Retinal pigment epithelial cell (primary cell): ENCODE results near the gene HEATR5B.

ENCODE experiments used
- DNase-seq: peaks from one replicate; pipeline ENCODE4 v3.0.0-alpha.2; 2010; ENCODE audit warnings: low read depth
- H3K4me3 ChIP-seq: 2 replicates; pipeline ENCODE4 v1.5.1; 2011; ENCODE audit warnings: mild to moderate bottlenecking, low read length, control low read depth, moderate library complexity
- TF ChIP-seq, protein P1 (sequence below): conservative IDR thresholded peaks from 2 replicates; pipeline ENCODE4 v1.5.1; 2011; ENCODE audit warnings: low read depth, low read length, control low read depth, inconsistent platforms

The HEATR5B gene

GRCh38 chr2:36964496-36965058 is 119.6 kb downstream of the HEATR5B start:
- no peak overlapping the region for H3K4me3 ChIP-seq
- no peak for DNase-seq
- TF ChIP-seq, protein P1, sequence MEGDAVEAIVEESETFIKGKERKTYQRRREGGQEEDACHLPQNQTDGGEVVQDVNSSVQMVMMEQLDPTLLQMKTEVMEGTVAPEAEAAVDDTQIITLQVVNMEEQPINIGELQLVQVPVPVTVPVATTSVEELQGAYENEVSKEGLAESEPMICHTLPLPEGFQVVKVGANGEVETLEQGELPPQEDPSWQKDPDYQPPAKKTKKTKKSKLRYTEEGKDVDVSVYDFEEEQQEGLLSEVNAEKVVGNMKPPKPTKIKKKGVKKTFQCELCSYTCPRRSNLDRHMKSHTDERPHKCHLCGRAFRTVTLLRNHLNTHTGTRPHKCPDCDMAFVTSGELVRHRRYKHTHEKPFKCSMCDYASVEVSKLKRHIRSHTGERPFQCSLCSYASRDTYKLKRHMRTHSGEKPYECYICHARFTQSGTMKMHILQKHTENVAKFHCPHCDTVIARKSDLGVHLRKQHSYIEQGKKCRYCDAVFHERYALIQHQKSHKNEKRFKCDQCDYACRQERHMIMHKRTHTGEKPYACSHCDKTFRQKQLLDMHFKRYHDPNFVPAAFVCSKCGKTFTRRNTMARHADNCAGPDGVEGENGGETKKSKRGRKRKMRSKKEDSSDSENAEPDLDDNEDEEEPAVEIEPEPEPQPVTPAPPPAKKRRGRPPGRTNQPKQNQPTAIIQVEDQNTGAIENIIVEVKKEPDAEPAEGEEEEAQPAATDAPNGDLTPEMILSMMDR, result no peak

DNA sequence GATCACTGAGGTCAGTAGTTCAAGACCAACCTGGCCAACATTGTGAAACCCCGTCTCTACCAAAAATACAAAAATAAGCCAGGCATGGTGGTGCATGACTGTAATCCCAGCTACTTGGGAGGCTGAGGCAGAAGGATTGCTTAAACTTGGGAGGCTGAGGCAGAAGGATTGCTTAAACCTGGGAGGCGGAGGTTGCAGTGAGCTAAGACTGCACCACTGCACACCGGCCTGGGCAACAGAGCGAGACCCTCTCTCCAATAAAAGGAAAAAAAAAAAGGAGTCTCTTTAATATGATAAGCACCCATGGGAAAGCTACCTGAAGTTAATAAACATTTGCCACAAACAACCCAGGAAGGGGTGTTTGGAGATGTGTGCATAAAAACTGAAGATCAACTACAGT is 120.4 kb downstream of the HEATR5B start:
- TF ChIP-seq, protein P1, result no peak
- no peak for DNase-seq
- no peak overlapping the region for H3K4me3 ChIP-seq

GRCh38 chr2:36963106-36963505 is 121.1 kb downstream of the HEATR5B start:
- TF ChIP-seq, protein P1, result no peak
- no peak overlapping the region for H3K4me3 ChIP-seq
- no peak for DNase-seq

- no peak overlapping the region for H3K4me3 ChIP-seq
- TF ChIP-seq, protein P1, result no peak
- no peak for DNase-seq
Measured at GRCh38 chr2:36960773-36961172, 123.4 kb downstream of the HEATR5B start.

- TF ChIP-seq, protein P1, result no peak
- DNase-seq, result no peak
- H3K4me3 ChIP-seq, result no peak overlapping the region
Measured at GRCh38 chr2:36960005-36960675, 124.0 kb downstream of the HEATR5B start.

DNA sequence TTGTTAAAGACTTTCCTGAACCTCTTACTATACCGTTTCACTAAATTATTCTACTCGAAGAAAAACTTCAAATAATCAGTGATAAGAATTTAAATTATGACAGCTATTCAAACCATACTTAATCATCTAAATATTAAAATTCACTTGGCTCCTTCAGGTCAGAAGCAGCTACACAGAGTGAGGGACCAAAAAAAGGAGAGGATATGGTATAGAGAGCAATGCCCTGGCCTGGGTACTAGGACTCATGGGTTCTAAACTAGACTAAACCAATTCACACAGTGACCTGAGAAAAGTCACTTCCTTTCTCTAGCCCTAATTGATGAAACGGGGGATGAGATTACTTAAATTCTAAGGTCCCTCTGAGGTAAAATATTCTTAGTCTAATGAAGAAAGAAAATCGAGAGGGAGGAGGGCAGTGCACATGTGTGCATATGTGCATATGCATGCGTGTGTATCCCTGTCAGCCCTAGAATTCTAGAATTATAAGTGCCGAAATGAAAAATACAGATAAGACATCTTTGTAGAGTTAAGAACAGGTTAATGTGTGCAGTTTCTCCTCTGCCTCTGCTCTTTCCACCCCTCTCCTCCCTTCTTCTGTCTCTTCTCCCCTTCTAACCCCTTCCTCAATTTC is 129.1 kb downstream of the HEATR5B start:
- no peak for DNase-seq
- no peak overlapping the region for H3K4me3 ChIP-seq
- TF ChIP-seq, protein P1, result no peak
